Renal cortical epithelial cell (primary cell): ENCODE results near the gene TBCD. TPM values are rescaled to one million over a fixed set of nuclear protein-coding genes. Genes with fewer than 3 reads are reported as not detected.

Source experiments
- total RNA-seq: library from RNA; depleted of rRNA; stranded (reverse); fragments of >200 nt; gene quantifications from 2 replicates; pipeline ENCODE4 v1.2.3, GENCODE V29; 2014

The TBCD gene
- total RNA-seq, 1 donor from 2014 or later = 38.5 TPM

Other genes with a start within 250 kb of the TBCD start
- 20.1 and 35.5 TPM in 2 replicates for gene FOXK2, start 232.3 kb upstream of the TBCD start, total RNA-seq
- 88.6 and 98.6 TPM in 2 replicates for gene WDR45B, start 103.6 kb upstream of the TBCD start, total RNA-seq
- gene RAB40B, start 53.4 kb upstream of the TBCD start, total RNA-seq = 11.1 and 31.5 TPM in 2 replicates
- 18.8 and 21.3 TPM in 2 replicates for gene FN3KRP, start 35.4 kb upstream of the TBCD start, total RNA-seq
- gene FN3K, start 16.4 kb upstream of the TBCD start, total RNA-seq = 3.6 and 16.8 TPM in 2 replicates
- not detected in 2 replicates for gene ZNF750, start 88.0 kb downstream of the TBCD start, total RNA-seq